H9 (cell line): ENCODE results near the gene TMEM170B. TPM values are rescaled to one million over a fixed set of nuclear protein-coding genes. Genes with fewer than 3 reads are reported as not detected.

Source experiments
- DNase-seq: peaks from one replicate; pipeline ENCODE4 v3.0.0-alpha.2; 2017
- H2AFZ ChIP-seq: one replicate; pipeline ENCODE4 v1.6.1; 2013; ENCODE audit warnings: mild to moderate bottlenecking, low read length, control low read depth, moderate library complexity
- H2AK5ac ChIP-seq: 2 replicates; pipeline ENCODE4 v1.6.1; 2013; ENCODE audit warnings: low read length, control low read depth, mixed read lengths; ENCODE audit not compliant: insufficient read length
- H2BK120ac ChIP-seq: one replicate; pipeline ENCODE4 v1.6.1; 2013; ENCODE audit warnings: low read depth, mild to moderate bottlenecking, low read length, control low read depth, inconsistent platforms; ENCODE audit not compliant: poor library complexity, severe bottlenecking
- H2BK12ac ChIP-seq: 2 replicates; pipeline ENCODE4 v1.6.1; 2013; ENCODE audit warnings: low read length, control low read depth, mixed read lengths, low read depth; ENCODE audit not compliant: insufficient read length
- H2BK15ac ChIP-seq: 2 replicates; pipeline ENCODE4 v1.6.1; 2013; ENCODE audit warnings: low read depth, low read length, control low read depth
- H2BK20ac ChIP-seq: one replicate; pipeline ENCODE4 v1.6.1; 2013; ENCODE audit warnings: low read depth, mild to moderate bottlenecking, low read length, control low read depth, inconsistent platforms; ENCODE audit not compliant: poor library complexity, severe bottlenecking
- H2BK5ac ChIP-seq: 2 replicates; pipeline ENCODE4 v1.6.1; 2013; ENCODE audit warnings: low read length, control low read depth, mixed read lengths; ENCODE audit not compliant: insufficient read length
- H3K14ac ChIP-seq: 2 replicates; pipeline ENCODE4 v1.6.1; 2013; ENCODE audit warnings: low read length, control low read depth; ENCODE audit not compliant: insufficient read depth
- H3K18ac ChIP-seq: 2 replicates; pipeline ENCODE4 v1.6.1; 2013; ENCODE audit warnings: low read depth, mild to moderate bottlenecking, mixed read lengths, low read length, control low read depth; ENCODE audit not compliant: insufficient read length
- H3K23ac ChIP-seq: 2 replicates; pipeline ENCODE4 v1.6.1; 2013; ENCODE audit warnings: low read length, control low read depth, mixed read lengths, low read depth; ENCODE audit not compliant: insufficient read length
- H3K23me2 ChIP-seq: 2 replicates; pipeline ENCODE4 v1.6.1; 2013; ENCODE audit warnings: low read depth, mild to moderate bottlenecking, mixed read lengths, low read length, control low read depth; ENCODE audit not compliant: insufficient read length, poor library complexity, severe bottlenecking
- H3K27ac ChIP-seq: 2 replicates; pipeline ENCODE4 v1.5.1; 2013; ENCODE audit warnings: low read length, control low read depth, mixed read lengths, low read depth; ENCODE audit not compliant: insufficient read length
- H3K27me3 ChIP-seq: 2 replicates; pipeline ENCODE4 v1.6.1; 2013; ENCODE audit warnings: low read length, control low read depth, inconsistent platforms; ENCODE audit not compliant: insufficient read depth
- H3K4ac ChIP-seq: 2 replicates; pipeline ENCODE4 v1.6.1; 2013; ENCODE audit warnings: low read depth, mild to moderate bottlenecking, control low read depth, inconsistent platforms, low read length, moderate library complexity
- H3K4me1 ChIP-seq: 2 replicates; pipeline ENCODE4 v1.6.1; 2013; ENCODE audit warnings: low read length, control low read depth, inconsistent platforms; ENCODE audit not compliant: insufficient read depth
- H3K4me2 ChIP-seq: 2 replicates; pipeline ENCODE4 v1.6.1; 2013; ENCODE audit warnings: low read length, control low read depth, mixed read lengths; ENCODE audit not compliant: insufficient read length, insufficient read depth
- H3K56ac ChIP-seq: 2 replicates; pipeline ENCODE4 v1.6.1; 2013; ENCODE audit warnings: low read depth, mild to moderate bottlenecking, mixed read lengths, low read length, control low read depth; ENCODE audit not compliant: insufficient read length
- H3K79me1 ChIP-seq: 2 replicates; pipeline ENCODE4 v1.6.1; 2013; ENCODE audit warnings: low read depth, mild to moderate bottlenecking, moderate library complexity, low read length, control low read depth, inconsistent platforms; ENCODE audit not compliant: insufficient read depth, poor library complexity, severe bottlenecking
- H3K79me2 ChIP-seq: 2 replicates; pipeline ENCODE4 v1.6.1; 2013; ENCODE audit warnings: low read length, control low read depth, inconsistent platforms; ENCODE audit not compliant: insufficient read depth
- H3K9ac ChIP-seq: 2 replicates; pipeline ENCODE4 v1.6.1; 2013; ENCODE audit warnings: low read length, control low read depth, mixed read lengths; ENCODE audit not compliant: insufficient read length; ENCODE audit errors: extremely low read depth
- H3K9me3 ChIP-seq: one replicate; pipeline ENCODE4 v1.6.1; 2013; ENCODE audit warnings: low read depth, low read length, inconsistent platforms; ENCODE audit not compliant: control insufficient read depth
- H3T11ph ChIP-seq: one replicate; pipeline ENCODE4 v1.6.1; 2013; ENCODE audit warnings: mild to moderate bottlenecking, low read length, control low read depth, inconsistent platforms
- H4K20me1 ChIP-seq: one replicate; pipeline ENCODE4 v1.6.1; 2013; ENCODE audit not compliant: control insufficient read depth, insufficient read length, insufficient read depth
- H4K5ac ChIP-seq: 2 replicates; pipeline ENCODE4 v1.6.1; 2013; ENCODE audit warnings: low read depth, mild to moderate bottlenecking, mixed read lengths, low read length, control low read depth; ENCODE audit not compliant: insufficient read length
- H4K8ac ChIP-seq: replicated peaks from 2 replicates; pipeline ENCODE4 v1.6.1; 2013; ENCODE audit warnings: low read length, control low read depth, mixed read lengths, low read depth; ENCODE audit not compliant: insufficient read length
- H4K91ac ChIP-seq: 2 replicates; pipeline ENCODE4 v1.6.1; 2013; ENCODE audit warnings: low read depth, mild to moderate bottlenecking, moderate library complexity, mixed read lengths, low read length, control low read depth; ENCODE audit not compliant: insufficient read length
- H3K27ac Mint-ChIP-seq, 3 experiments: 2 replicates in 2 of 3; 3 replicates in 1 of 3; pipeline ENCODE4 v1.8.0; 2020 to 2021; ENCODE audit warnings: mixed read lengths in 3 of 3, mild to moderate bottlenecking in 1 of 3, moderate library complexity in 1 of 3
- H3K27me3 Mint-ChIP-seq: 2 replicates; pipeline ENCODE4 v1.8.0; 2021; ENCODE audit warnings: low read depth, mild to moderate bottlenecking, moderate library complexity, mixed read lengths
- H3K36me3 Mint-ChIP-seq, 3 experiments: 2 replicates in 2 of 3; 3 replicates in 1 of 3; pipeline ENCODE4 v1.8.0; 2020 to 2021; ENCODE audit warnings: low read depth in 3 of 3, mixed read lengths in 3 of 3; ENCODE audit not compliant: insufficient read depth in 1 of 3
- H3K4me1 Mint-ChIP-seq, 2 experiments: 2 replicates each; pipeline ENCODE4 v1.8.0; 2020; ENCODE audit warnings: mixed read lengths in 2 of 2
- H3K4me3 Mint-ChIP-seq, 2 experiments: 2 replicates in 1 of 2; 3 replicates in 1 of 2; pipeline ENCODE4 v1.8.0; 2020 to 2021; ENCODE audit warnings: mild to moderate bottlenecking in 2 of 2, mixed read lengths in 2 of 2, moderate library complexity in 1 of 2
- H3K9me3 Mint-ChIP-seq, 2 experiments: 2 replicates in 1 of 2; 3 replicates in 1 of 2; pipeline ENCODE4 v1.8.0; 2020; ENCODE audit warnings: mild to moderate bottlenecking in 2 of 2, mixed read lengths in 2 of 2, moderate library complexity in 1 of 2
- total RNA-seq: library from RNA; stranded (reverse); gene quantifications from 2 replicates; pipeline ENCODE4 v1.2.1, GENCODE V29; 2021
- TF ChIP-seq, protein P1 (sequence below): fragments of 200-600 bp; sonication (generic); conservative IDR thresholded peaks from 3 replicates; pipeline ENCODE4 v1.8.0; 2021; ENCODE audit warnings: antibody characterized with exemption, mild to moderate bottlenecking

The TMEM170B gene
- total RNA-seq, 1 experiment from 2014 or later, result 2.9 TPM

DNA sequence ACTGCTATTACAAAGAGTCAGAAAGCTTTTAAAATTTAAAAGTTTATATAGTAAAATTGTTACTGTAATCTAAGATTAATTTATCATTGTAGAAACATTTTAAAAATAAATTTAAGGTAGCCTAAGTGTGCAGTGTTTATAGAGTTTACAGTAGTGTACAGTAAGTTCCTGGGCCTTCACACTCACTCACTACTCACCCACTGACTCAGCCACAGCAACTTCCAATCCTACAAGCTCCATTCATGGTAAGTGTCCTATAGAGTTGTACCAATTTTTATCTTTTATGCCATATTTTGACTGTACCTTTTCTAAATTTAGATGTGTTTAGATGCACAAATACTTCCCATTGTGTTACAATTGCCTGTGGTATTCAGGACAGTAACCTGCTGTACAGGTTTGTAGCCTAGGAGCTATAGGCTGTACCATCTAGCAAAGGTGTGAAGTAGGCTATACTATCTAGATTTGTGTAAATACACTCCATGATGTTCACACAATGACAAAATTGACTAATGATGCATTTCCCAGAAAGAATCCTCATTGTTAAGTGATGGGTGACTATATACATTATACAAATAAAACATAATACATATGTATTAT, 10.2 kb upstream of the TMEM170B start:
- Histone ChIP-seq H2BK120ac (no peak overlapping the region), H3K27me3 (no peaks in the 10 kb centered on the region), H3K18ac (no peak overlapping the region), H3K79me1 (no peaks in the 10 kb centered on the region), H3K9me3 (no peaks in the 10 kb centered on the region), H2AFZ (no peak overlapping the region), H3K23me2 (no peaks in the 10 kb centered on the region), H3T11ph (no peak overlapping the region), H3K27ac (no peak overlapping the region), H3K4ac (no peak overlapping the region), H3K23ac (no peak overlapping the region), H3K4me1 (no peaks in the 10 kb centered on the region), H3K56ac (no peak overlapping the region), H3K9ac (no peak overlapping the region), H4K91ac (no peak overlapping the region), H3K4me2 (no peak overlapping the region), H3K79me2 (no peaks in the 10 kb centered on the region), H2BK20ac (no peak overlapping the region), H2BK12ac (no peak overlapping the region), H2BK15ac (no peak overlapping the region), H3K14ac (no peak overlapping the region), H4K5ac (no peak overlapping the region), H2BK5ac (no peak overlapping the region), H4K20me1 (no peaks in the 10 kb centered on the region), H4K8ac (no peak overlapping the region), H2AK5ac (no peak overlapping the region)
- Mint-ChIP-seq H3K27ac (no peak overlapping the region), H3K9me3 (no peaks in the 10 kb centered on the region; a peak in 1 of 5 replicates), H3K27me3 (peaks cover 6% of the 10 kb centered on the region; the same call in 1 of the 2 replicates), H3K36me3 (no peaks in the 10 kb centered on the region), H3K4me1 (no peaks in the 10 kb centered on the region), H3K4me3 (no peak overlapping the region)
- TF ChIP-seq, protein P1, sequence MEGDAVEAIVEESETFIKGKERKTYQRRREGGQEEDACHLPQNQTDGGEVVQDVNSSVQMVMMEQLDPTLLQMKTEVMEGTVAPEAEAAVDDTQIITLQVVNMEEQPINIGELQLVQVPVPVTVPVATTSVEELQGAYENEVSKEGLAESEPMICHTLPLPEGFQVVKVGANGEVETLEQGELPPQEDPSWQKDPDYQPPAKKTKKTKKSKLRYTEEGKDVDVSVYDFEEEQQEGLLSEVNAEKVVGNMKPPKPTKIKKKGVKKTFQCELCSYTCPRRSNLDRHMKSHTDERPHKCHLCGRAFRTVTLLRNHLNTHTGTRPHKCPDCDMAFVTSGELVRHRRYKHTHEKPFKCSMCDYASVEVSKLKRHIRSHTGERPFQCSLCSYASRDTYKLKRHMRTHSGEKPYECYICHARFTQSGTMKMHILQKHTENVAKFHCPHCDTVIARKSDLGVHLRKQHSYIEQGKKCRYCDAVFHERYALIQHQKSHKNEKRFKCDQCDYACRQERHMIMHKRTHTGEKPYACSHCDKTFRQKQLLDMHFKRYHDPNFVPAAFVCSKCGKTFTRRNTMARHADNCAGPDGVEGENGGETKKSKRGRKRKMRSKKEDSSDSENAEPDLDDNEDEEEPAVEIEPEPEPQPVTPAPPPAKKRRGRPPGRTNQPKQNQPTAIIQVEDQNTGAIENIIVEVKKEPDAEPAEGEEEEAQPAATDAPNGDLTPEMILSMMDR, result no peak
- DNase-seq, result no peak
